HL-60 (cell line): ENCODE measurements around the gene CBLB.

Experiments
- TF ChIP-seq, protein P1 (sequence below): IDR thresholded peaks from one replicate; pipeline ENCODE4 v1.5.1; 2011; ENCODE audit warnings: low read length, control low read depth, inconsistent platforms; ENCODE audit not compliant: insufficient read depth
- TF ChIP-seq, protein P2 (sequence below): IDR thresholded peaks from 2 replicates; pipeline ENCODE4 v1.6.1; 2012; ENCODE audit warnings: low read depth; ENCODE audit not compliant: insufficient replicate concordance

DNA sequence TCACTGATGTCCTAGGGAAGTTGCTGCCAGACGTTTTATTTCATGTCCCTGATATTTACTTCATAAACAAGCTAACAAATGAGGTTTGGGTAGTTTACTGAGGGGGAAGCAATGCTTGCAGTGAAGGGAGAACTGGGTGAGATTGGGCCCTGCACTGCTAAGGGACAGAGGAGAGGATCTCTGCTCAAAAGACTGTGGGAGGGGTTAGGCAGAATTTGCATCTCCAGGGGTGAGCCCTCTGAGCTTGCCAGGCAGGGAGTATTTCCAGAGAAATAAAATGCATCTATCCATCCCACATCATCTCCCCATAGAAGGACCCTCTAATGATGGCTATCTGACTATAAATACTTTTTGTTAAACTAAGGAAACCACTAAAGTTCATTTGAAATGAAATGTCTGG, 215.6 kb downstream of the CBLB start:
- TF ChIP-seq, protein P1, sequence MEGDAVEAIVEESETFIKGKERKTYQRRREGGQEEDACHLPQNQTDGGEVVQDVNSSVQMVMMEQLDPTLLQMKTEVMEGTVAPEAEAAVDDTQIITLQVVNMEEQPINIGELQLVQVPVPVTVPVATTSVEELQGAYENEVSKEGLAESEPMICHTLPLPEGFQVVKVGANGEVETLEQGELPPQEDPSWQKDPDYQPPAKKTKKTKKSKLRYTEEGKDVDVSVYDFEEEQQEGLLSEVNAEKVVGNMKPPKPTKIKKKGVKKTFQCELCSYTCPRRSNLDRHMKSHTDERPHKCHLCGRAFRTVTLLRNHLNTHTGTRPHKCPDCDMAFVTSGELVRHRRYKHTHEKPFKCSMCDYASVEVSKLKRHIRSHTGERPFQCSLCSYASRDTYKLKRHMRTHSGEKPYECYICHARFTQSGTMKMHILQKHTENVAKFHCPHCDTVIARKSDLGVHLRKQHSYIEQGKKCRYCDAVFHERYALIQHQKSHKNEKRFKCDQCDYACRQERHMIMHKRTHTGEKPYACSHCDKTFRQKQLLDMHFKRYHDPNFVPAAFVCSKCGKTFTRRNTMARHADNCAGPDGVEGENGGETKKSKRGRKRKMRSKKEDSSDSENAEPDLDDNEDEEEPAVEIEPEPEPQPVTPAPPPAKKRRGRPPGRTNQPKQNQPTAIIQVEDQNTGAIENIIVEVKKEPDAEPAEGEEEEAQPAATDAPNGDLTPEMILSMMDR = no peak
- TF ChIP-seq, protein P2, sequence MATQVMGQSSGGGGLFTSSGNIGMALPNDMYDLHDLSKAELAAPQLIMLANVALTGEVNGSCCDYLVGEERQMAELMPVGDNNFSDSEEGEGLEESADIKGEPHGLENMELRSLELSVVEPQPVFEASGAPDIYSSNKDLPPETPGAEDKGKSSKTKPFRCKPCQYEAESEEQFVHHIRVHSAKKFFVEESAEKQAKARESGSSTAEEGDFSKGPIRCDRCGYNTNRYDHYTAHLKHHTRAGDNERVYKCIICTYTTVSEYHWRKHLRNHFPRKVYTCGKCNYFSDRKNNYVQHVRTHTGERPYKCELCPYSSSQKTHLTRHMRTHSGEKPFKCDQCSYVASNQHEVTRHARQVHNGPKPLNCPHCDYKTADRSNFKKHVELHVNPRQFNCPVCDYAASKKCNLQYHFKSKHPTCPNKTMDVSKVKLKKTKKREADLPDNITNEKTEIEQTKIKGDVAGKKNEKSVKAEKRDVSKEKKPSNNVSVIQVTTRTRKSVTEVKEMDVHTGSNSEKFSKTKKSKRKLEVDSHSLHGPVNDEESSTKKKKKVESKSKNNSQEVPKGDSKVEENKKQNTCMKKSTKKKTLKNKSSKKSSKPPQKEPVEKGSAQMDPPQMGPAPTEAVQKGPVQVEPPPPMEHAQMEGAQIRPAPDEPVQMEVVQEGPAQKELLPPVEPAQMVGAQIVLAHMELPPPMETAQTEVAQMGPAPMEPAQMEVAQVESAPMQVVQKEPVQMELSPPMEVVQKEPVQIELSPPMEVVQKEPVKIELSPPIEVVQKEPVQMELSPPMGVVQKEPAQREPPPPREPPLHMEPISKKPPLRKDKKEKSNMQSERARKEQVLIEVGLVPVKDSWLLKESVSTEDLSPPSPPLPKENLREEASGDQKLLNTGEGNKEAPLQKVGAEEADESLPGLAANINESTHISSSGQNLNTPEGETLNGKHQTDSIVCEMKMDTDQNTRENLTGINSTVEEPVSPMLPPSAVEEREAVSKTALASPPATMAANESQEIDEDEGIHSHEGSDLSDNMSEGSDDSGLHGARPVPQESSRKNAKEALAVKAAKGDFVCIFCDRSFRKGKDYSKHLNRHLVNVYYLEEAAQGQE = no peak
